ENCODE data around the gene KLHL12.

DNA sequence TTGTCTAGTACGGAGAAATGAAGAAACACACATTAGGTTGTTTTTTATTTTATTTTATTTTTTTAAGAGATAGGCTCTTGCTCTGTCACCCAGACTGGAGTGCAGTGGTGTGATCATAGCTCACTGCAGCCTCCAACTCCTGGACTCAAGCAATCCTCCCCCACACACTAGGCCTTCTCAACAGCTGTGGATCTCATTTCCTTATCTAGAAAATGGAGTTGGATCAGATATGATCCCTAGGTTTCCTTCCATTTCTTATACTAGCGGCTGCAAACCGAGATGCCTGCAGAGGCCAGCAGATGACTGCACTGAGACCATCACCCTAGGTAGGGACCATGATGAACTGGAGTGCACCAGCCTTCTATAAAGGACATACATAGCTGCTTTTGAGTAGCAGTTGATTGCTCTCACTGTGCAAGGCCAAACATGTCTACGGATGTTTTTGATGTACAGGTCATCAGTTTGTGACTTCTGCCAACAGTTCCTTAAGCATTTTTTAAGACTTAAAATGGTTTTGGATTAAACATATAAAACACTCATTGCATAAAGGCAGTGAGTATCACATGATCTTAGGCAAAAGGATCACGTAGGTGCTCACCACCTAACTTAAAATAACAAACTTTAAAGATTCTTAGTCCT lies 11.4 kb upstream of the KLHL12 start:
- TF ChIP-seq, protein P1, sequence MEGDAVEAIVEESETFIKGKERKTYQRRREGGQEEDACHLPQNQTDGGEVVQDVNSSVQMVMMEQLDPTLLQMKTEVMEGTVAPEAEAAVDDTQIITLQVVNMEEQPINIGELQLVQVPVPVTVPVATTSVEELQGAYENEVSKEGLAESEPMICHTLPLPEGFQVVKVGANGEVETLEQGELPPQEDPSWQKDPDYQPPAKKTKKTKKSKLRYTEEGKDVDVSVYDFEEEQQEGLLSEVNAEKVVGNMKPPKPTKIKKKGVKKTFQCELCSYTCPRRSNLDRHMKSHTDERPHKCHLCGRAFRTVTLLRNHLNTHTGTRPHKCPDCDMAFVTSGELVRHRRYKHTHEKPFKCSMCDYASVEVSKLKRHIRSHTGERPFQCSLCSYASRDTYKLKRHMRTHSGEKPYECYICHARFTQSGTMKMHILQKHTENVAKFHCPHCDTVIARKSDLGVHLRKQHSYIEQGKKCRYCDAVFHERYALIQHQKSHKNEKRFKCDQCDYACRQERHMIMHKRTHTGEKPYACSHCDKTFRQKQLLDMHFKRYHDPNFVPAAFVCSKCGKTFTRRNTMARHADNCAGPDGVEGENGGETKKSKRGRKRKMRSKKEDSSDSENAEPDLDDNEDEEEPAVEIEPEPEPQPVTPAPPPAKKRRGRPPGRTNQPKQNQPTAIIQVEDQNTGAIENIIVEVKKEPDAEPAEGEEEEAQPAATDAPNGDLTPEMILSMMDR (IDR thresholded peaks at IDR 0.05; ENCODE audit: low read length) = no peak
- TF ChIP-seq EZH2 (IDR thresholded peaks at IDR 0.05; ENCODE audit: borderline replicate concordance, low read length) = no peak

Measured in OCI-LY1 (cell line).